ENCODE measurements around the gene PBOV1.

PBOV1 gene

GRCh38 chr6:138245751-138246150 lies 27.5 kb upstream of the PBOV1 start:
- no peaks in the 10 kb centered on the region for H3K27me3 ChIP-seq (ENCODE audit: low read length)
- H3K4me2 ChIP-seq (ENCODE audit: low read depth, low read length, poor library complexity, severe bottlenecking), result no peak overlapping the region
- TF ChIP-seq EZH2phosphoT487 (conservative IDR thresholded peaks at IDR 0.05; ENCODE audit: low read length), result no peak
- no peak for TF ChIP-seq CTCF (IDR thresholded peaks at IDR 0.05; ENCODE audit: insufficient read depth, low read length, poor library complexity, severe bottlenecking)
- H4K20me1 ChIP-seq (ENCODE audit: low read depth, low read length), result no peaks in the 10 kb centered on the region
- H3K9me2 ChIP-seq (replicated peaks; ENCODE audit: insufficient read depth, low read length), result no peaks in the 10 kb centered on the region
- H3K9ac ChIP-seq (ENCODE audit: low read length), result no peak overlapping the region
- no peaks in the 10 kb centered on the region for H3K9me3 ChIP-seq (ENCODE audit: insufficient read depth, low read length)
- no peaks in the 10 kb centered on the region for H3K79me2 ChIP-seq (ENCODE audit: insufficient read depth, low read length)
- no peak overlapping the region for H3K4me3 ChIP-seq (ENCODE audit: insufficient read depth, low read length, poor library complexity, severe bottlenecking)
- no peaks in the 10 kb centered on the region for H3F3A ChIP-seq (ENCODE audit: insufficient read depth)
- no peak overlapping the region for H3K27ac ChIP-seq (ENCODE audit: low read depth, low read length)
- no peaks in the 10 kb centered on the region for H3K36me3 ChIP-seq (ENCODE audit: low read length)
- no peak overlapping the region for H2AFZ ChIP-seq (ENCODE audit: low read depth, low read length, severe bottlenecking)

GRCh38 chr6:138242987-138243592 lies 24.8 kb upstream of the PBOV1 start:
- Histone ChIP-seq H3K79me2 (ENCODE audit: insufficient read depth, low read length) (no peaks in the 10 kb centered on the region), H2AFZ (ENCODE audit: low read depth, low read length, severe bottlenecking) (no peak overlapping the region), H3K27me3 (ENCODE audit: low read length) (no peaks in the 10 kb centered on the region), H3K4me3 (ENCODE audit: insufficient read depth, low read length, poor library complexity, severe bottlenecking) (no peak overlapping the region), H3K9me2 (replicated peaks; ENCODE audit: insufficient read depth, low read length) (no peaks in the 10 kb centered on the region), H3K4me2 (ENCODE audit: low read depth, low read length, poor library complexity, severe bottlenecking) (no peak overlapping the region), H3K36me3 (ENCODE audit: low read length) (no peaks in the 10 kb centered on the region), H3K27ac (ENCODE audit: low read depth, low read length) (no peak overlapping the region), H4K20me1 (ENCODE audit: low read depth, low read length) (no peaks in the 10 kb centered on the region), H3F3A (ENCODE audit: insufficient read depth) (no peaks in the 10 kb centered on the region), H3K9ac (ENCODE audit: low read length) (no peak overlapping the region), H3K9me3 (ENCODE audit: insufficient read depth, low read length) (no peaks in the 10 kb centered on the region)
- TF ChIP-seq EZH2phosphoT487 (conservative IDR thresholded peaks at IDR 0.05; ENCODE audit: low read length) (no peak), CTCF (IDR thresholded peaks at IDR 0.05; ENCODE audit: insufficient read depth, low read length, poor library complexity, severe bottlenecking) (no peak)

GRCh38 chr6:138241934-138242333 lies 23.6 kb upstream of the PBOV1 start:
- Histone ChIP-seq H3K27me3 (ENCODE audit: low read length) (no peaks in the 10 kb centered on the region), H3K36me3 (ENCODE audit: low read length) (no peaks in the 10 kb centered on the region), H3K4me2 (ENCODE audit: low read depth, low read length, poor library complexity, severe bottlenecking) (no peak overlapping the region), H3K9ac (ENCODE audit: low read length) (no peak overlapping the region), H3K9me2 (replicated peaks; ENCODE audit: insufficient read depth, low read length) (no peaks in the 10 kb centered on the region), H3K27ac (ENCODE audit: low read depth, low read length) (no peak overlapping the region), H3F3A (ENCODE audit: insufficient read depth) (no peaks in the 10 kb centered on the region), H2AFZ (ENCODE audit: low read depth, low read length, severe bottlenecking) (no peak overlapping the region), H4K20me1 (ENCODE audit: low read depth, low read length) (no peaks in the 10 kb centered on the region), H3K79me2 (ENCODE audit: insufficient read depth, low read length) (no peaks in the 10 kb centered on the region), H3K4me3 (ENCODE audit: insufficient read depth, low read length, poor library complexity, severe bottlenecking) (no peak overlapping the region), H3K9me3 (ENCODE audit: insufficient read depth, low read length) (no peaks in the 10 kb centered on the region)
- TF ChIP-seq EZH2phosphoT487 (conservative IDR thresholded peaks at IDR 0.05; ENCODE audit: low read length) (no peak), CTCF (IDR thresholded peaks at IDR 0.05; ENCODE audit: insufficient read depth, low read length, poor library complexity, severe bottlenecking) (no peak)
